ENCODE measurements around the gene STPG1. TPM values are rescaled to one million over a fixed set of nuclear protein-coding genes. Genes with fewer than 3 reads are reported as not detected.

STPG1 gene
- total RNA-seq, 1 donor from 2014 or later, result 9.2 TPM

GRCh38 chr1:24369801-24370200 lies 43.8 kb downstream of the STPG1 start:
- Histone ChIP-seq H3K9me3 (ENCODE audit: insufficient read depth, low read depth, low read length) (no peaks in the 10 kb centered on the region), H3K36me3 (ENCODE audit: insufficient read depth, low read length) (no peaks in the 10 kb centered on the region), H3K9ac (ENCODE audit: low read length) (no peak overlapping the region), H3K27me3 (ENCODE audit: insufficient read depth, low read length) (no peaks in the 10 kb centered on the region), H4K20me1 (ENCODE audit: insufficient read depth, low read length) (no peaks in the 10 kb centered on the region), H3K4me1 (ENCODE audit: insufficient read depth, low read length) (peaks cover 15% of the 10 kb centered on the region), H3K4me2 (ENCODE audit: low read length) (no peak overlapping the region), H2AFZ (ENCODE audit: low read depth, low read length) (no peak overlapping the region), H3K4me3 (ENCODE audit: insufficient read depth, low read depth, low read length) (no peak overlapping the region), H3K79me2 (ENCODE audit: insufficient read depth, low read length) (no peaks in the 10 kb centered on the region), H3K27ac (ENCODE audit: low read depth, low read length) (no peak overlapping the region)
- H3K4me1 Mint-ChIP-seq (ENCODE audit: low read depth, unreplicated experiment), result peaks cover 8% of the 10 kb centered on the region
- H3K36me3 Mint-ChIP-seq (ENCODE audit: low read depth, unreplicated experiment), result peaks cover 5% of the 10 kb centered on the region
- no peaks in the 10 kb centered on the region for H3K9me3 Mint-ChIP-seq (ENCODE audit: unreplicated experiment)
- H3K27ac Mint-ChIP-seq (ENCODE audit: unreplicated experiment), result no peak overlapping the region
- H3K27me3 Mint-ChIP-seq (ENCODE audit: low read depth, unreplicated experiment), result no peaks in the 10 kb centered on the region
- no peak for DNase-seq (ENCODE audit: low read depth)
- no peak overlapping the region for H3K4me3 Mint-ChIP-seq (ENCODE audit: unreplicated experiment)
- FAIRE-seq, result no peak
- TF ChIP-seq CTCF (IDR thresholded peaks at IDR 0.05; ENCODE audit: insufficient read depth, low read depth, low read length) (no peak), EZH2 (IDR thresholded peaks at IDR 0.05; ENCODE audit: insufficient read depth, low read length) (no peak)

DNA sequence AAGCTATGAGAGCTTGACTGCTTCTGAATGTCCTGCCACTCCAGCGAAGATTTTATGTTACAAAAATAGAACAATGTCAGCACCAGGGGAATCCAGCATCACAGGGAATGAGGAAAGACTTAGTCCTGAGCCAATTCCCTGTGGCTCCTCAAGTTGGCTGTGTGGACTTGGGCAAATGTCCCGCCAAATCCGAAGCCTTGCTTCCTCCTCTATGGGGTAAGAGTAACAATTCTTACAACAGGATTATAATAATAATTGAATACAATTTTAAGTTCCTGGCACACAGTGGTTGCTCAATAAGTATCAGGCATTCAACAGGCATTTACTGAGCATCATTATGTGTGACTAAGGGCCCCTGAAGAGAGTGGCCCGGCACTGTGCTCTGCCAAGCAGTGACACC lies 44.4 kb downstream of the STPG1 start:
- Mint-ChIP-seq H3K4me1 (ENCODE audit: low read depth, unreplicated experiment) (peaks cover 13% of the 10 kb centered on the region), H3K36me3 (ENCODE audit: low read depth, unreplicated experiment) (peaks cover 5% of the 10 kb centered on the region), H3K27ac (ENCODE audit: unreplicated experiment) (no peak overlapping the region), H3K4me3 (ENCODE audit: unreplicated experiment) (no peak overlapping the region), H3K9me3 (ENCODE audit: unreplicated experiment) (no peaks in the 10 kb centered on the region), H3K27me3 (ENCODE audit: low read depth, unreplicated experiment) (no peaks in the 10 kb centered on the region)
- DNase-seq (ENCODE audit: low read depth), result no peak
- H3K4me3 ChIP-seq (ENCODE audit: insufficient read depth, low read depth, low read length), result no peak overlapping the region
- no peak overlapping the region for H3K27ac ChIP-seq (ENCODE audit: low read depth, low read length)
- H2AFZ ChIP-seq (ENCODE audit: low read depth, low read length), result no peak overlapping the region
- TF ChIP-seq CTCF (IDR thresholded peaks at IDR 0.05; ENCODE audit: insufficient read depth, low read depth, low read length), result no peak
- H4K20me1 ChIP-seq (ENCODE audit: insufficient read depth, low read length), result no peaks in the 10 kb centered on the region
- H3K9ac ChIP-seq (ENCODE audit: low read length), result no peak overlapping the region
- no peaks in the 10 kb centered on the region for H3K27me3 ChIP-seq (ENCODE audit: insufficient read depth, low read length)
- H3K79me2 ChIP-seq (ENCODE audit: insufficient read depth, low read length), result no peaks in the 10 kb centered on the region
- no peak for FAIRE-seq
- H3K36me3 ChIP-seq (ENCODE audit: insufficient read depth, low read length), result no peaks in the 10 kb centered on the region
- no peak overlapping the region for H3K4me2 ChIP-seq (ENCODE audit: low read length)
- H3K9me3 ChIP-seq (ENCODE audit: insufficient read depth, low read depth, low read length), result no peaks in the 10 kb centered on the region
- H3K4me1 ChIP-seq (ENCODE audit: insufficient read depth, low read length), result peaks cover 17% of the 10 kb centered on the region

GRCh38 chr1:24366707-24367106 lies 46.9 kb downstream of the STPG1 start:
- H3K27ac Mint-ChIP-seq (ENCODE audit: unreplicated experiment), result no peak overlapping the region
- Histone ChIP-seq H3K27me3 (ENCODE audit: insufficient read depth, low read length) (no peaks in the 10 kb centered on the region), H3K9ac (ENCODE audit: low read length) (no peak overlapping the region), H3K36me3 (ENCODE audit: insufficient read depth, low read length) (no peaks in the 10 kb centered on the region), H2AFZ (ENCODE audit: low read depth, low read length) (no peak overlapping the region), H3K9me3 (ENCODE audit: insufficient read depth, low read depth, low read length) (no peaks in the 10 kb centered on the region), H3K4me3 (ENCODE audit: insufficient read depth, low read depth, low read length) (no peak overlapping the region), H3K27ac (ENCODE audit: low read depth, low read length) (no peak overlapping the region), H4K20me1 (ENCODE audit: insufficient read depth, low read length) (no peaks in the 10 kb centered on the region), H3K4me1 (ENCODE audit: insufficient read depth, low read length) (peaks cover 35% of the 10 kb centered on the region), H3K79me2 (ENCODE audit: insufficient read depth, low read length) (no peaks in the 10 kb centered on the region), H3K4me2 (ENCODE audit: low read length) (no peak overlapping the region)
- H3K27me3 Mint-ChIP-seq (ENCODE audit: low read depth, unreplicated experiment), result no peaks in the 10 kb centered on the region
- no peaks in the 10 kb centered on the region for H3K9me3 Mint-ChIP-seq (ENCODE audit: unreplicated experiment)
- H3K4me3 Mint-ChIP-seq (ENCODE audit: unreplicated experiment), result no peak overlapping the region
- DNase-seq (ENCODE audit: low read depth) (no peak), FAIRE-seq (no peak)
- peaks cover 23% of the 10 kb centered on the region for H3K4me1 Mint-ChIP-seq (ENCODE audit: low read depth, unreplicated experiment)
- TF ChIP-seq CTCF (IDR thresholded peaks at IDR 0.05; ENCODE audit: insufficient read depth, low read depth, low read length) (no peak), EZH2 (IDR thresholded peaks at IDR 0.05; ENCODE audit: insufficient read depth, low read length) (no peak)
- peaks cover 8% of the 10 kb centered on the region for H3K36me3 Mint-ChIP-seq (ENCODE audit: low read depth, unreplicated experiment)

All from astrocyte (in vitro differentiated cells and primary cell).